Neural progenitor cell (in vitro differentiated cells): ENCODE measurements around the gene AADACL2. TPM values are rescaled to one million over a fixed set of nuclear protein-coding genes. Genes with fewer than 3 reads are reported as not detected.
A peak's percentile ranks its signal among the peaks of the same experiment; 100 is the strongest.

Source experiments
- DNase-seq: peaks from one replicate; pipeline ENCODE4 v3.0.0-alpha.2; 2016; ENCODE audit warnings: low spot score
- H2AFZ ChIP-seq: fragments of 200-600 bp; sonication (generic); replicated peaks from 2 replicates; pipeline ENCODE4 v1.6.1; 2016; ENCODE audit warnings: antibody characterized with exemption
- H3F3A ChIP-seq: fragments of 200-600 bp; sonication (generic); 2 replicates; pipeline ENCODE4 v1.6.1; 2016; ENCODE audit warnings: antibody characterized with exemption, low read depth
- H3K27ac ChIP-seq: fragments of 200-600 bp; sonication (generic); 2 replicates; pipeline ENCODE4 v1.5.1; 2016; ENCODE audit warnings: mild to moderate bottlenecking
- H3K27me3 ChIP-seq: fragments of 200-600 bp; sonication (generic); 2 replicates; pipeline ENCODE4 v1.6.1; 2016; ENCODE audit warnings: mild to moderate bottlenecking, moderate library complexity
- H3K36me3 ChIP-seq: fragments of 200-600 bp; sonication (generic); 2 replicates; pipeline ENCODE4 v1.5.1; 2016
- H3K4me1 ChIP-seq: fragments of 200-600 bp; sonication (generic); 2 replicates; pipeline ENCODE4 v1.6.1; 2016; ENCODE audit warnings: mixed run types
- H3K4me2 ChIP-seq: fragments of 200-600 bp; sonication (generic); 2 replicates; pipeline ENCODE4 v1.6.1; 2016
- H3K4me3 ChIP-seq: fragments of 200-600 bp; sonication (generic); 2 replicates; pipeline ENCODE4 v1.5.1; 2016
- H3K79me2 ChIP-seq: fragments of 200-600 bp; sonication (generic); 2 replicates; pipeline ENCODE4 v1.6.1; 2016; ENCODE audit warnings: low read depth
- H3K9ac ChIP-seq: fragments of 200-600 bp; sonication (generic); 2 replicates; pipeline ENCODE4 v1.6.1; 2016
- H3K9me3 ChIP-seq: fragments of 200-600 bp; sonication (generic); 2 replicates; pipeline ENCODE4 v1.5.1; 2016; ENCODE audit warnings: low read depth
- H4K20me1 ChIP-seq: fragments of 200-600 bp; sonication (generic); 2 replicates; pipeline ENCODE4 v1.6.1; 2016; ENCODE audit warnings: low read depth
- H3K27ac Mint-ChIP-seq: 3 replicates; pipeline ENCODE4 v1.8.0; 2021; ENCODE audit warnings: mixed read lengths
- H3K27me3 Mint-ChIP-seq: 2 replicates; pipeline ENCODE4 v1.8.0; 2022; ENCODE audit warnings: low read depth, mild to moderate bottlenecking, inconsistent platforms, moderate library complexity, mixed read lengths; ENCODE audit not compliant: insufficient read depth
- H3K36me3 Mint-ChIP-seq: 3 replicates; pipeline ENCODE4 v1.8.0; 2021; ENCODE audit warnings: mixed read lengths
- H3K4me1 Mint-ChIP-seq: 3 replicates; pipeline ENCODE4 v1.8.0; 2021; ENCODE audit warnings: mixed read lengths
- H3K4me3 Mint-ChIP-seq: 3 replicates; pipeline ENCODE4 v1.8.0; 2021; ENCODE audit warnings: mild to moderate bottlenecking, moderate library complexity, mixed read lengths
- H3K9me3 Mint-ChIP-seq: 3 replicates; pipeline ENCODE4 v1.8.0; 2020; ENCODE audit warnings: mixed read lengths
- EZH2 ChIP-seq: fragments of 200-600 bp; sonication (generic); IDR thresholded peaks from 2 replicates; pipeline ENCODE4 v1.6.1; 2017; ENCODE audit warnings: antibody characterized with exemption, mild to moderate bottlenecking, moderate library complexity
- EZH2phosphoT487 ChIP-seq: fragments of 200-600 bp; sonication (generic); IDR thresholded peaks from 2 replicates; pipeline ENCODE4 v1.6.1; 2017; ENCODE audit warnings: antibody characterized with exemption
- total RNA-seq: library from RNA; depleted of rRNA; stranded (reverse); fragments of >200 nt; gene quantifications from 2 replicates; pipeline ENCODE4 v1.2.3, GENCODE V29; 2015; ENCODE audit warnings: low replicate concordance
- TF ChIP-seq, protein P1 (sequence below): fragments of 200-600 bp; sonication (generic); IDR thresholded peaks from 2 replicates; pipeline ENCODE4 v1.5.1; 2017; ENCODE audit warnings: antibody characterized with exemption, mild to moderate bottlenecking

AADACL2 gene
- total RNA-seq, 1 donor from 2014 or later = not detected

DNA sequence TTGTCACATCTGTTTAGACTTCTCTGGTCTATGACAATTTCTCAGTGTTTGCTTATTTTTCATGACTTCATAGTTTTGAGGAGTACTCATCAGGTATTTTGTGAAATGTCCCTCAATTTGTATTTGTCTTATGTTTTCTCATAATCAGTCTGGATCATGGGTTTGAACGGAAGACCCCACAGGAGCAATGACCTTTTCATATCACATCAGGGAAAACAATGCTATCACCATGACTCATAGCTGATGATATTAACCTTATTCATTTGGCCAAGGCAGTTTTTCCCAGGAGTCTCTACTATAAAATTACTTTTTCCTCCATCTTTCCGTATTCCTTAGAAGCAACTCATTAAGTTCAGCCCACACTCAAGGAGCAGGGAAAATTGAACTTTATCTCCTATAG lies 32.7 kb downstream of the AADACL2 start:
- H3K4me1 ChIP-seq = no peaks in the 10 kb centered on the region
- H3K36me3 ChIP-seq = no peaks in the 10 kb centered on the region
- H3K9ac ChIP-seq = no peak overlapping the region
- H3K4me2 ChIP-seq = no peak overlapping the region
- H3K27me3 ChIP-seq = no peaks in the 10 kb centered on the region
- no peak overlapping the region for H3K4me3 Mint-ChIP-seq
- no peaks in the 10 kb centered on the region for H3K9me3 ChIP-seq
- no peaks in the 10 kb centered on the region for H3F3A ChIP-seq
- DNase-seq = no peak
- no peaks in the 10 kb centered on the region for H3K27me3 Mint-ChIP-seq
- H3K79me2 ChIP-seq = no peaks in the 10 kb centered on the region
- H3K27ac ChIP-seq = no peak overlapping the region
- no peak for TF ChIP-seq EZH2phosphoT487
- TF ChIP-seq, protein P1, sequence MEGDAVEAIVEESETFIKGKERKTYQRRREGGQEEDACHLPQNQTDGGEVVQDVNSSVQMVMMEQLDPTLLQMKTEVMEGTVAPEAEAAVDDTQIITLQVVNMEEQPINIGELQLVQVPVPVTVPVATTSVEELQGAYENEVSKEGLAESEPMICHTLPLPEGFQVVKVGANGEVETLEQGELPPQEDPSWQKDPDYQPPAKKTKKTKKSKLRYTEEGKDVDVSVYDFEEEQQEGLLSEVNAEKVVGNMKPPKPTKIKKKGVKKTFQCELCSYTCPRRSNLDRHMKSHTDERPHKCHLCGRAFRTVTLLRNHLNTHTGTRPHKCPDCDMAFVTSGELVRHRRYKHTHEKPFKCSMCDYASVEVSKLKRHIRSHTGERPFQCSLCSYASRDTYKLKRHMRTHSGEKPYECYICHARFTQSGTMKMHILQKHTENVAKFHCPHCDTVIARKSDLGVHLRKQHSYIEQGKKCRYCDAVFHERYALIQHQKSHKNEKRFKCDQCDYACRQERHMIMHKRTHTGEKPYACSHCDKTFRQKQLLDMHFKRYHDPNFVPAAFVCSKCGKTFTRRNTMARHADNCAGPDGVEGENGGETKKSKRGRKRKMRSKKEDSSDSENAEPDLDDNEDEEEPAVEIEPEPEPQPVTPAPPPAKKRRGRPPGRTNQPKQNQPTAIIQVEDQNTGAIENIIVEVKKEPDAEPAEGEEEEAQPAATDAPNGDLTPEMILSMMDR = no peak
- TF ChIP-seq EZH2 = no peak
- no peaks in the 10 kb centered on the region for H4K20me1 ChIP-seq
- no peaks in the 10 kb centered on the region for H3K9me3 Mint-ChIP-seq
- no peak overlapping the region for H3K27ac Mint-ChIP-seq
- H3K4me3 ChIP-seq = no peak overlapping the region
- H2AFZ ChIP-seq = no peak overlapping the region
- no peaks in the 10 kb centered on the region for H3K36me3 Mint-ChIP-seq
- H3K4me1 Mint-ChIP-seq = peaks cover 4% of the 10 kb centered on the region

DNA sequence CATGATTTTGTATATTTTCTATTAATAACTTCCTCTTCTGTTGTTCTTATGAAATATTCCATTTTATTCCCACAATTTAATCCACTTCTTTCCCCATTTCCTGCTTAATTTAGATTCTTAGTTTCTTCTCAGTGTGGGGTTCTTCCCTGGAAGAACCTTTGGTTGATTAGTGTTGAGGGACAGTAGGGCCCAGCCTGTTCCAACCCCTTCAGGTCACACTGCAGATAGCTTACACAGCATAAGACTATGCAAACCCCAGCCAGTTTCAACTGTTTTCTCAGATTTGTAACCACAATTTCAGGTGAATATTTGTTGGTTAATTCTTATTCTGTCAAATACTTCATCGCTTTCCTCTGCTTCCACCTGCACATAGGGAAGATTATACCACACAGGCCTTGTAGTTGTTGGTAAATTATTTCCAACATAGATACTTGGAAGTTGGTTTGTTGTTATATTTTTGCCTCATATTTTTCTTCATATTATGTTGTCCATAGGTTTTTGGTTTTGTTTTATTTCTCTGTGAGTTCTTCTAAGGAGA lies 34.7 kb downstream of the AADACL2 start:
- H3K4me3 ChIP-seq = no peak overlapping the region
- H3K27me3 ChIP-seq = no peaks in the 10 kb centered on the region
- H3K27ac Mint-ChIP-seq = no peak overlapping the region
- no peaks in the 10 kb centered on the region for H3F3A ChIP-seq
- no peak overlapping the region for H3K9ac ChIP-seq
- H3K4me2 ChIP-seq = no peak overlapping the region
- H3K9me3 ChIP-seq = no peaks in the 10 kb centered on the region
- H3K27me3 Mint-ChIP-seq = no peaks in the 10 kb centered on the region
- no peaks in the 10 kb centered on the region for H3K36me3 ChIP-seq
- TF ChIP-seq EZH2 (no peak), EZH2phosphoT487 (no peak)
- TF ChIP-seq, protein P1 = no peak
- no peak overlapping the region for H3K4me3 Mint-ChIP-seq
- no peaks in the 10 kb centered on the region for H3K36me3 Mint-ChIP-seq
- no peaks in the 10 kb centered on the region for H3K79me2 ChIP-seq
- no peak overlapping the region for H2AFZ ChIP-seq
- H4K20me1 ChIP-seq = no peaks in the 10 kb centered on the region
- no peak overlapping the region for H3K27ac ChIP-seq
- peaks cover 4% of the 10 kb centered on the region for H3K4me1 Mint-ChIP-seq
- H3K9me3 Mint-ChIP-seq = no peaks in the 10 kb centered on the region
- DNase-seq = no peak
- no peaks in the 10 kb centered on the region for H3K4me1 ChIP-seq

DNA sequence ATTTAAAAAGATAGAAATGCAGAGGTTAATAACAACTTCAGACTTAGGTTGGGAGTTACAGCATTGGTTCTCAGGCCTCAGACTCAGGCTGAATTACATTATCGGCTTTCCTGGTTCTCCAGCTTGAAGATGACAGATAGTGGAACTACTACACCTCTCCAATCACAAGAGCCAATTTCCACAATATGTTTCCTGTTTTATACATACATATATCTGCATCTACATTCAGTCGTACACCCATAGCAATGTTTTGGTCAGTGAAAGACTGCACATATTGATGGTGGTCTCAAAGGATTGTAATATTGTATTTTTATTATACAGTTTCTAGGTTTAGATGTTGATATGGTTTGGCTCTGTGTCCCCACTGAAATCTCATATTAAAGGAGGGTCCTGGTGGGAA lies 35.4 kb downstream of the AADACL2 start:
- Histone ChIP-seq H3K27ac (no peak overlapping the region), H3K4me1 (no peaks in the 10 kb centered on the region), H4K20me1 (no peaks in the 10 kb centered on the region), H2AFZ (no peak overlapping the region), H3K79me2 (no peaks in the 10 kb centered on the region), H3K4me2 (no peak overlapping the region), H3F3A (no peaks in the 10 kb centered on the region), H3K27me3 (no peaks in the 10 kb centered on the region), H3K9me3 (no peaks in the 10 kb centered on the region), H3K36me3 (no peaks in the 10 kb centered on the region), H3K4me3 (no peak overlapping the region), H3K9ac (no peak overlapping the region)
- no peak for DNase-seq
- H3K9me3 Mint-ChIP-seq = no peaks in the 10 kb centered on the region
- TF ChIP-seq, protein P1 = no peak
- TF ChIP-seq EZH2 (no peak), EZH2phosphoT487 (no peak)
- peaks cover 4% of the 10 kb centered on the region for H3K4me1 Mint-ChIP-seq
- H3K27ac Mint-ChIP-seq = peak overlapping the region; percentile 44
- no peak overlapping the region for H3K4me3 Mint-ChIP-seq
- H3K36me3 Mint-ChIP-seq = no peaks in the 10 kb centered on the region
- H3K27me3 Mint-ChIP-seq = no peaks in the 10 kb centered on the region
